Measurements from ENCODE around the gene RNF144B. TPM values are rescaled to one million over a fixed set of nuclear protein-coding genes. Genes with fewer than 3 reads are reported as not detected.

RNF144B gene
- total RNA-seq, 4 donors from 2014 or later: 8.4 to 47.0 (median 31.9) TPM

DNA sequence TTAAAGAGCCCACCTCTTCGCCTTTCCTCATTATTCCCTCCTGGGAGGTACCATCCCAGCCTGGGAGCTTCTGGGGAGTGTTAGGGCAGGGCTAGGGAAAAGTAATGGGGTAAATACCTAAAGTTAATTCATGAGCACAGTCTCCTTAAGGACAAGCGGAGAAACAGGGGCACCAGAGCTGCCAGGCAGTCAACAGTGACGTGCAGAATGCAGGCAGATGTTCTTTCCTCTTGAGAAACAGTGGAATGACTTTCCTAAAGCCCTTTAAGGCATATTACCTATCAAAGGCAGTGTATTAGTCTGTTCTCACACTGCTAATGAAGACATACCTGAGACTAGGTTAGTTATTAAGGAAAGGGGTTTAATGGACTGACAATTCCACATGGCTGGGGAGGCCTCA lies 76.3 kb downstream of the RNF144B start:
- peak; percentile 49 to 51 for ATAC-seq

GRCh38 chr6:18464176-18464575 lies 77.0 kb downstream of the RNF144B start:
- peak overlapping the region; percentile 79 to 88 (median 80) for H3K27ac ChIP-seq
- DNase-seq (no peak), ATAC-seq (no peak)
- in situ Hi-C loops (cut with MboI; ENCODE audit: low sequenced_read_pairs in 4 of 4) (loop anchor here in 1 of 4 donors (25.0 kb wide), 1 partner anchor 127 kb away; no protein-coding TSS in a partner anchor), intact Hi-C loops (cut with DNase I; ENCODE audit: low total_unique reads) (no loop called here)
- no peak overlapping the region for H3K4me3 ChIP-seq
- peaks cover 59 to 71% of the 10 kb centered on the region in 2 donors for H3K4me1 ChIP-seq
- no peaks in the 10 kb centered on the region for H3K27me3 ChIP-seq
- H3K9me3 ChIP-seq: no peaks in the 10 kb centered on the region
- TF ChIP-seq POLR2A (IDR thresholded peaks at IDR 0.05): no peak
- TF ChIP-seq, protein P1, sequence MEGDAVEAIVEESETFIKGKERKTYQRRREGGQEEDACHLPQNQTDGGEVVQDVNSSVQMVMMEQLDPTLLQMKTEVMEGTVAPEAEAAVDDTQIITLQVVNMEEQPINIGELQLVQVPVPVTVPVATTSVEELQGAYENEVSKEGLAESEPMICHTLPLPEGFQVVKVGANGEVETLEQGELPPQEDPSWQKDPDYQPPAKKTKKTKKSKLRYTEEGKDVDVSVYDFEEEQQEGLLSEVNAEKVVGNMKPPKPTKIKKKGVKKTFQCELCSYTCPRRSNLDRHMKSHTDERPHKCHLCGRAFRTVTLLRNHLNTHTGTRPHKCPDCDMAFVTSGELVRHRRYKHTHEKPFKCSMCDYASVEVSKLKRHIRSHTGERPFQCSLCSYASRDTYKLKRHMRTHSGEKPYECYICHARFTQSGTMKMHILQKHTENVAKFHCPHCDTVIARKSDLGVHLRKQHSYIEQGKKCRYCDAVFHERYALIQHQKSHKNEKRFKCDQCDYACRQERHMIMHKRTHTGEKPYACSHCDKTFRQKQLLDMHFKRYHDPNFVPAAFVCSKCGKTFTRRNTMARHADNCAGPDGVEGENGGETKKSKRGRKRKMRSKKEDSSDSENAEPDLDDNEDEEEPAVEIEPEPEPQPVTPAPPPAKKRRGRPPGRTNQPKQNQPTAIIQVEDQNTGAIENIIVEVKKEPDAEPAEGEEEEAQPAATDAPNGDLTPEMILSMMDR (IDR thresholded peaks at IDR 0.05 in 4 of 5, conservative IDR thresholded peaks at IDR 0.05 in 1 of 5): no peak
- H3K36me3 ChIP-seq: peaks cover 0 to 24% of the 10 kb centered on the region in 2 donors

More for the DNA sequence above, 76.3 kb downstream of the RNF144B start:
- DNase-seq: peak in 1 of 2 donors; percentile 62
- TF ChIP-seq, protein P1 (IDR thresholded peaks at IDR 0.05 in 4 of 5, conservative IDR thresholded peaks at IDR 0.05 in 1 of 5): no peak
- no peak for TF ChIP-seq POLR2A (IDR thresholded peaks at IDR 0.05)
- Histone ChIP-seq H3K9me3 (no peaks in the 10 kb centered on the region), H3K27ac (peak overlapping the region; percentile 79 to 88 (median 80)), H3K4me1 (peaks cover 65 to 78% of the 10 kb centered on the region in 2 donors), H3K4me3 (no peak overlapping the region), H3K36me3 (peaks cover 0 to 24% of the 10 kb centered on the region in 2 donors), H3K27me3 (no peaks in the 10 kb centered on the region)
- in situ Hi-C loops (cut with MboI; ENCODE audit: low sequenced_read_pairs in 4 of 4): loop anchor here in 1 of 4 donors (25.0 kb wide), 1 partner anchor 126 kb away; no protein-coding TSS in a partner anchor
- intact Hi-C loops (cut with DNase I; ENCODE audit: low total_unique reads): no loop called here

- DNase-seq: peak; percentile 48 to 78
- peak; percentile 79 to 88 for ATAC-seq
- no peaks in the 10 kb centered on the region for H3K9me3 ChIP-seq
- H3K4me3 ChIP-seq: no peak overlapping the region
- H3K36me3 ChIP-seq: peaks cover 0 to 10% of the 10 kb centered on the region in 2 donors
- no peak for TF ChIP-seq POLR2A (IDR thresholded peaks at IDR 0.05)
- TF ChIP-seq, protein P1 (IDR thresholded peaks at IDR 0.05 in 4 of 5, conservative IDR thresholded peaks at IDR 0.05 in 1 of 5): no peak
- in situ Hi-C loops (cut with MboI; ENCODE audit: low sequenced_read_pairs in 4 of 4): loop anchor here in 1 of 4 donors (25.0 kb wide), 1 partner anchor 128 kb away; no protein-coding TSS in a partner anchor
- H3K27me3 ChIP-seq: no peaks in the 10 kb centered on the region
- peaks cover 59 to 77% of the 10 kb centered on the region in 2 donors for H3K4me1 ChIP-seq
- intact Hi-C loops (cut with DNase I; ENCODE audit: low total_unique reads): no loop called here
- peak overlapping the region; percentile 79 to 88 (median 80) for H3K27ac ChIP-seq
Observed at GRCh38 chr6:18465410-18466154, 78.4 kb downstream of the RNF144B start.

- Histone ChIP-seq H3K27me3 (no peaks in the 10 kb centered on the region), H3K27ac (peak overlapping the region; percentile 9 to 48 (median 32)), H3K4me3 (no peak overlapping the region), H3K4me1 (peaks cover 47 to 62% of the 10 kb centered on the region in 2 donors), H3K9me3 (no peaks in the 10 kb centered on the region), H3K36me3 (peaks cover 0 to 10% of the 10 kb centered on the region in 2 donors)
- ATAC-seq (no peak), DNase-seq (no peak)
- no peak for TF ChIP-seq POLR2A (IDR thresholded peaks at IDR 0.05)
- TF ChIP-seq, protein P1 (IDR thresholded peaks at IDR 0.05 in 4 of 5, conservative IDR thresholded peaks at IDR 0.05 in 1 of 5): no peak
- in situ Hi-C loops (cut with MboI; ENCODE audit: low sequenced_read_pairs in 4 of 4) (loop anchor here in 1 of 4 donors (25.0 kb wide), 1 partner anchor 131 kb away; no protein-coding TSS in a partner anchor), intact Hi-C loops (cut with DNase I; ENCODE audit: low total_unique reads) (no loop called here)
Observed at GRCh38 chr6:18467741-18468502, 80.8 kb downstream of the RNF144B start.
